H1 (cell line): ENCODE data around the gene DYNAP. TPM values are rescaled to one million over a fixed set of nuclear protein-coding genes. Genes with fewer than 3 reads are reported as not detected.

Experiments
- CTCF ChIA-PET: fragments of 300-600 bp; sonication (Branson Sonifier 250); formaldehyde crosslinking; loops from one replicate; lab custom pipeline; 2021; ENCODE audit not compliant: partially characterized antibody; lab: Charles Lee
- POLR2A ChIA-PET: fragments of 300-600 bp; sonication (Branson Sonifier 250); formaldehyde crosslinking; loops from one replicate; lab custom pipeline; 2021; ENCODE audit warnings: inconsistent platforms; ENCODE audit not compliant: partially characterized antibody; lab: Charles Lee
- DNase-seq, 2 experiments: peaks; one replicate each; pipeline versions ENCODE4 v3.0.0 to v3.0.0-alpha.2; 2010 to 2022; ENCODE audit warnings: low spot score in 2 of 2, low read depth in 1 of 2, mixed read lengths in 1 of 2
- FAIRE-seq: peaks from 2 replicates; lab custom pipeline; 2011; peaks lifted over from hg19 to GRCh38; lab: Jason Lieb, UNC
- H2AFZ ChIP-seq: 2 replicates; pipeline ENCODE4 v1.8.1; 2012; ENCODE audit warnings: low read length, inconsistent platforms
- H2AK5ac ChIP-seq: 2 replicates; pipeline ENCODE4 v1.6.1; 2013; ENCODE audit warnings: low read depth, low read length
- H2BK120ac ChIP-seq: replicated peaks from 2 replicates; pipeline ENCODE3; 2013; ENCODE audit warnings: low read depth, low read length, inconsistent platforms
- H2BK12ac ChIP-seq: 2 replicates; pipeline ENCODE4 v1.6.1; 2013; ENCODE audit warnings: low read depth, low read length
- H2BK15ac ChIP-seq: 2 replicates; pipeline ENCODE4 v1.6.1; 2013; ENCODE audit warnings: low read length
- H2BK20ac ChIP-seq: 2 replicates; pipeline ENCODE4 v1.6.1; 2013; ENCODE audit warnings: low read length
- H2BK5ac ChIP-seq: 2 replicates; pipeline ENCODE4 v1.6.1; 2013; ENCODE audit warnings: low read depth, low read length
- H3K14ac ChIP-seq: 2 replicates; pipeline ENCODE4 v1.6.1; 2013; ENCODE audit warnings: inconsistent platforms; ENCODE audit not compliant: insufficient read length
- H3K18ac ChIP-seq: 2 replicates; pipeline ENCODE4 v1.6.1; 2013; ENCODE audit warnings: low read length; ENCODE audit errors: extremely low read depth
- H3K23ac ChIP-seq: 2 replicates; pipeline ENCODE4 v1.6.1; 2013; ENCODE audit warnings: inconsistent platforms; ENCODE audit not compliant: insufficient read length
- H3K23me2 ChIP-seq: 2 replicates; pipeline ENCODE4 v1.6.1; 2013; ENCODE audit warnings: low read depth, low read length
- H3K27ac ChIP-seq: 2 replicates; pipeline ENCODE4 v1.6.1; 2011; ENCODE audit warnings: low read depth, low read length, inconsistent platforms
- H3K27me3 ChIP-seq, 4 experiments: replicated peaks in 1 of 4; 1 replicate in 1 of 4; 2 replicates in 3 of 4; pipeline versions ENCODE4 v1.6.1 to v1.8.1; 2011 to 2013; ENCODE audit warnings: low read length in 3 of 4, mild to moderate bottlenecking in 3 of 4, inconsistent platforms in 2 of 4, mixed read lengths in 2 of 4, moderate library complexity in 1 of 4; ENCODE audit not compliant: control insufficient read depth in 3 of 4, insufficient read depth in 3 of 4; ENCODE audit errors: extremely low read depth in 1 of 4
- H3K36me3 ChIP-seq, 4 experiments: 2 replicates each; pipeline versions ENCODE4 v1.6.1 to v1.8.1; 2011 to 2013; ENCODE audit warnings: mild to moderate bottlenecking in 4 of 4, low read length in 3 of 4, moderate library complexity in 2 of 4, control low read depth in 1 of 4, inconsistent platforms in 1 of 4; ENCODE audit not compliant: insufficient read depth in 4 of 4, control insufficient read depth in 2 of 4
- H3K4ac ChIP-seq: replicated peaks from 2 replicates; pipeline ENCODE3; 2013; ENCODE audit warnings: low read length, low read depth, mixed read lengths, inconsistent platforms; ENCODE audit not compliant: insufficient read length
- H3K4me1 ChIP-seq, 4 experiments: replicated peaks in 1 of 4; 1 replicate in 1 of 4; 2 replicates in 3 of 4; pipeline versions ENCODE4 v1.6.1 to v1.8.1; 2011 to 2013; ENCODE audit warnings: low read length in 3 of 4, inconsistent platforms in 2 of 4, mixed read lengths in 1 of 4; ENCODE audit not compliant: insufficient read depth in 4 of 4, control insufficient read depth in 3 of 4
- H3K4me2 ChIP-seq, 2 experiments: 2 replicates each; pipeline versions ENCODE4 v1.6.1 to v1.8.1; 2011 to 2013; ENCODE audit warnings: low read depth in 2 of 2, low read length in 2 of 2, control low read depth in 1 of 2, inconsistent platforms in 1 of 2, mild to moderate bottlenecking in 1 of 2; ENCODE audit not compliant: insufficient read depth in 1 of 2
- H3K4me3 ChIP-seq, 4 experiments: fragments of 200-600, 300-600 bp in 1 of 4; sonication (generic), shearing (Covaris generic), sonication (Bioruptor Twin) in 1 of 4; 2 replicates each; pipeline versions ENCODE4 v1.5.1 to v1.8.1; 2011 to 2016; ENCODE audit warnings: low read length in 4 of 4, low read depth in 3 of 4, control low read depth in 2 of 4, inconsistent platforms in 2 of 4, mild to moderate bottlenecking in 2 of 4, mixed read lengths in 1 of 4, moderate library complexity in 1 of 4; ENCODE audit not compliant: insufficient read depth in 2 of 4; ENCODE audit errors: extremely low read depth in 1 of 4
- H3K56ac ChIP-seq: replicated peaks from 2 replicates; pipeline ENCODE3; 2013; ENCODE audit warnings: low read depth, mild to moderate bottlenecking, mixed read lengths, low read length, inconsistent platforms; ENCODE audit not compliant: insufficient read length
- H3K79me1 ChIP-seq: 2 replicates; pipeline ENCODE4 v1.6.1; 2013; ENCODE audit warnings: low read depth, low read length, control low read depth
- H3K79me2 ChIP-seq, 2 experiments: 2 replicates each; pipeline versions ENCODE4 v1.6.1 to v1.8.1; 2012 to 2013; ENCODE audit warnings: low read length in 2 of 2, mild to moderate bottlenecking in 2 of 2, inconsistent platforms in 1 of 2; ENCODE audit not compliant: insufficient read depth in 2 of 2, control insufficient read depth in 1 of 2
- H3K9ac ChIP-seq, 4 experiments: replicated peaks in 1 of 4; 1 replicate in 1 of 4; 2 replicates in 3 of 4; pipeline versions ENCODE4 v1.6.1 to v1.8.1; 2011 to 2013; ENCODE audit warnings: low read depth in 3 of 4, low read length in 3 of 4, control low read depth in 2 of 4, mild to moderate bottlenecking in 2 of 4, moderate library complexity in 2 of 4, inconsistent platforms in 1 of 4; ENCODE audit errors: extremely low read depth in 1 of 4
- H3K9me3 ChIP-seq, 2 experiments: 2 replicates each; pipeline versions ENCODE4 v1.6.1 to v1.8.1; 2012 to 2013; ENCODE audit warnings: mild to moderate bottlenecking in 2 of 2, moderate library complexity in 2 of 2, control low read depth in 1 of 2, inconsistent platforms in 1 of 2, low read depth in 1 of 2, low read length in 1 of 2, mixed read lengths in 1 of 2; ENCODE audit not compliant: insufficient read depth in 2 of 2
- H4K20me1 ChIP-seq, 2 experiments: replicated peaks in 1 of 2; 2 replicates each; pipeline versions ENCODE3 to v1.8.1; 2011 to 2013; ENCODE audit warnings: inconsistent platforms in 2 of 2, low read length in 2 of 2, mild to moderate bottlenecking in 1 of 2; ENCODE audit not compliant: insufficient read depth in 2 of 2, control insufficient read depth in 1 of 2
- H4K5ac ChIP-seq: 2 replicates; pipeline ENCODE4 v1.6.1; 2013; ENCODE audit warnings: low read length, low read depth, mixed read lengths, inconsistent platforms; ENCODE audit not compliant: insufficient read length
- H4K8ac ChIP-seq: 2 replicates; pipeline ENCODE4 v1.8.0; 2013; ENCODE audit warnings: mild to moderate bottlenecking, moderate library complexity, low read length, inconsistent platforms; ENCODE audit not compliant: insufficient read depth; ENCODE audit errors: extremely low read depth
- H4K91ac ChIP-seq: replicated peaks from 2 replicates; pipeline ENCODE3; 2013; ENCODE audit warnings: low read length, mixed read lengths, inconsistent platforms; ENCODE audit not compliant: insufficient read length
- RAD21 ChIP-seq, 2 experiments: IDR thresholded peaks in 1 of 2; conservative IDR thresholded peaks in 1 of 2; 2 replicates each; pipeline ENCODE4 v1.6.1; 2011; ENCODE audit warnings: low read depth in 2 of 2, low read length in 2 of 2, improper control_type of control experiment in 1 of 2, inconsistent platforms in 1 of 2, mild to moderate bottlenecking in 1 of 2, moderate library complexity in 1 of 2
- ZNF274 ChIP-seq: IDR thresholded peaks from 2 replicates; pipeline ENCODE4 v1.7.0; 2012; ENCODE audit warnings: low read length, borderline replicate concordance; ENCODE audit errors: extremely low read depth
- WGBS, 2 experiments: shearing (Covaris generic) in 1 of 2; methylation state at CpG; one replicate each; pipeline versions ENCODE4 v1.1.6 to v1.1.7; 2013 to 2015; ENCODE audit warnings: low lambda C conversion rate in 2 of 2, mixed read lengths in 2 of 2, inconsistent platforms in 1 of 2, low coverage in 1 of 2, missing lambda C conversion rate in 1 of 2; ENCODE audit not compliant: insufficient replicate concordance in 2 of 2, insufficient coverage in 1 of 2, insufficient read length in 1 of 2; ENCODE audit errors: extremely low coverage in 1 of 2, missing lambda C conversion rate in 1 of 2; 5-methylcytosine and 5-hydroxymethylcytosine counted together
- polyA plus RNA-seq, 7 experiments: library from polyadenylated mRNA; depleted of rRNA in 3 of 7; stranded (reverse) in 5 of 7; unstranded in 2 of 7; fragments of >200 nt in 5 of 7; fragments of 200-250 nt in 2 of 7; gene quantifications; 1 replicate in 5 of 7; 2 replicates in 1 of 7; 4 replicates in 1 of 7; pipeline versions ENCODE4 v1.2.1 to v1.2.3, GENCODE V29; 2011 to 2013; ENCODE audit warnings: missing spikeins in 2 of 7, mixed read lengths in 2 of 7
- total RNA-seq: library from RNA; stranded (reverse); fragmentation: NEBNext Ultra II Directional; extraction: Animal tissue kit (Norgen Biotek cat#: 25700); gene quantifications from 2 replicates; pipeline ENCODE4 v1.2.1, GENCODE V29; 2021

The DYNAP gene
- total and polyA plus RNA-seq, 2 of the 8 experiments (the other 6 are each of a cell fraction or from before 2014, with no cell fraction given): 0.22 to 1.5 TPM

GRCh38 chr18:54557958-54558357 lies 33.1 kb upstream of the DYNAP start:
- H3K79me1 ChIP-seq: no peaks in the 10 kb centered on the region
- H3K4me2 ChIP-seq: no peak overlapping the region
- ChIA-PET POLR2A (no interaction called here), CTCF (interaction anchor here (0.6 to 2.6 kb wide), 21 partner anchors 16 to 132 kb away, joined by 3 to 15 read pairs (median 4); no protein-coding TSS in a partner anchor)
- WGBS, 2 experiments: 80% methylated on average over 2 of the region's 2 CpGs; no CpG with 5 or more reads in 1 of the 2 experiments
- H2BK12ac ChIP-seq: no peak overlapping the region
- H3K4me1 ChIP-seq: peaks cover 0 to 3% (median 1%) of the 10 kb centered on the region in 4 experiments; a peak in 5 of 7 replicates
- no peak for DNase-seq
- H2AFZ ChIP-seq: no peak overlapping the region
- H3K9me3 ChIP-seq: peaks cover 4 to 14% of the 10 kb centered on the region in 2 experiments
- H3K36me3 ChIP-seq: no peaks in the 10 kb centered on the region
- H3K79me2 ChIP-seq: no peaks in the 10 kb centered on the region
- no peak for TF ChIP-seq ZNF274
- TF ChIP-seq RAD21 (IDR thresholded peaks at IDR 0.05 in 1 of 2, conservative IDR thresholded peaks at IDR 0.05 in 1 of 2; ENCODE audit: low read depth in 2 of 2, low read length in 2 of 2): peak; percentile 47 to 57
- no peak overlapping the region for H2BK20ac ChIP-seq
- H4K20me1 ChIP-seq: no peaks in the 10 kb centered on the region
- no peak overlapping the region for H3K9ac ChIP-seq
- H3K4me3 ChIP-seq: no peak overlapping the region
- H3K27ac ChIP-seq: no peak overlapping the region
- H3K56ac ChIP-seq: no peak overlapping the region
- H2AK5ac ChIP-seq: no peak overlapping the region
- no peak overlapping the region for H3K23ac ChIP-seq
- peak; percentile 42 for FAIRE-seq
- no peak overlapping the region for H3K14ac ChIP-seq
- no peak overlapping the region for H3K18ac ChIP-seq
- H2BK120ac ChIP-seq: no peak overlapping the region
- H4K8ac ChIP-seq: no peak overlapping the region
- no peak overlapping the region for H4K91ac ChIP-seq
- H3K27me3 ChIP-seq: no peaks in the 10 kb centered on the region
- H2BK5ac ChIP-seq: no peak overlapping the region
- H4K5ac ChIP-seq: no peak overlapping the region
- no peak overlapping the region for H3K4ac ChIP-seq
- no peak overlapping the region; the same call in 1 of the 2 replicates for H2BK15ac ChIP-seq
- H3K23me2 ChIP-seq: no peaks in the 10 kb centered on the region
